ENCODE results near the gene HCCS. TPM values are rescaled to one million over a fixed set of nuclear protein-coding genes. Genes with fewer than 3 reads are reported as not detected.

Gene HCCS
- total and polyA plus RNA-seq, 2 donors (not counting 3 experiments of a cell fraction or from before 2014, with no cell fraction given), result 16.9 to 39.3 TPM

GRCh38 chrX:11148401-11148800, 37.3 kb downstream of the HCCS start:
- H3K9me3 ChIP-seq (replicated peaks; ENCODE audit: control insufficient read depth, insufficient read depth, low read length), result no peaks in the 10 kb centered on the region
- FAIRE-seq (no peak), DNase-seq (ENCODE audit: low read depth, low spot score) (no peak)
- intact Hi-C loops (cut with micrococcal nuclease) (loop anchor here (10.0 kb wide), 1 partner anchor 306 kb away; no protein-coding TSS in a partner anchor), dilution Hi-C loops (cut with MboI; ENCODE audit: extremely low pct_ligation_motif_present, low sequenced_read_pairs) (no loop called here)
- H3K4me2 ChIP-seq (ENCODE audit: insufficient read depth, low read length), result no peak overlapping the region
- no peak overlapping the region for H3K9ac ChIP-seq (replicated peaks; ENCODE audit: extremely low read depth, insufficient read depth, low read length)
- POLR2A ChIA-PET, result no interaction called here
- H3K36me3 ChIP-seq (ENCODE audit: control insufficient read depth in 2 of 2, extremely low read depth in 1 of 2, insufficient read depth in 2 of 2, low read length in 2 of 2), result no peaks in the 10 kb centered on the region
- TF ChIP-seq GATA2 (IDR thresholded peaks at IDR 0.05; ENCODE audit: insufficient read depth, insufficient read length, low read depth, low read length) (no peak), EZH2 (IDR thresholded peaks at IDR 0.05; ENCODE audit: borderline replicate concordance, low read depth, low read length, severe bottlenecking) (no peak), MYC (IDR thresholded peaks at IDR 0.05; ENCODE audit: low read depth, low read length) (no peak), CTCF (IDR thresholded peaks at IDR 0.05; ENCODE audit: extremely low read depth in 1 of 2, insufficient read depth in 1 of 2, low read depth in 1 of 2, low read length in 2 of 2) (no peak), POLR2AphosphoS5 (IDR thresholded peaks at IDR 0.05; ENCODE audit: insufficient read depth, low read depth, low read length) (no peak), MAX (IDR thresholded peaks at IDR 0.05; ENCODE audit: insufficient read depth, insufficient read length) (no peak), JUN (IDR thresholded peaks at IDR 0.05; ENCODE audit: borderline replicate concordance, insufficient read depth, insufficient read length, low read depth) (no peak), FOS (IDR thresholded peaks at IDR 0.05; ENCODE audit: borderline replicate concordance, insufficient read depth, low read length) (no peak), POLR2A (IDR thresholded peaks at IDR 0.05; ENCODE audit: low read depth, low read length) (no peak)
- CTCF ChIA-PET, result interaction anchor here (1.3 kb wide), 1 partner anchor 12 kb away, joined by 3 read pairs; no protein-coding TSS in a partner anchor
- no peak overlapping the region for H3K27ac ChIP-seq (ENCODE audit: insufficient read depth, low read depth, low read length)
- H3K79me2 ChIP-seq (ENCODE audit: control insufficient read depth, insufficient read depth, low read length), result no peaks in the 10 kb centered on the region
- H3K27me3 ChIP-seq (ENCODE audit: control insufficient read depth in 2 of 2, insufficient read depth in 2 of 2, low read length in 2 of 2), result no peaks in the 10 kb centered on the region
- no TSS peak for BruUV-seq (replicated peaks)
- no peak overlapping the region for H2AFZ ChIP-seq (ENCODE audit: low read depth, low read length)
- H3K4me1 ChIP-seq (ENCODE audit: control insufficient read depth, extremely low read depth, insufficient read depth, low read length), result no peaks in the 10 kb centered on the region
- H3K9me1 ChIP-seq (replicated peaks; ENCODE audit: control insufficient read depth, extremely low read depth, insufficient read depth, low read length), result no peaks in the 10 kb centered on the region
- H4K20me1 ChIP-seq (replicated peaks; ENCODE audit: control insufficient read depth, extremely low read depth, insufficient read depth, low read length), result no peaks in the 10 kb centered on the region
- H3K4me3 ChIP-seq (replicated peaks in 1 of 3; ENCODE audit: insufficient read depth in 1 of 3, low read depth in 1 of 3, low read length in 3 of 3), result no peak overlapping the region

Measured in endothelial cell of umbilical vein (primary cell).